ENCODE results near the gene GRID1. TPM values are rescaled to one million over a fixed set of nuclear protein-coding genes. Genes with fewer than 3 reads are reported as not detected.

The GRID1 gene
- polyA plus RNA-seq, 1 of the 3 experiments (the other 2 are of a cell fraction): 0.13 TPM

GRCh38 chr10:86399514-86399878, 32.9 kb upstream of the GRID1 start:
- Histone ChIP-seq H3K9me3 (no peaks in the 10 kb centered on the region), H3K79me2 (ENCODE audit: insufficient read depth) (no peaks in the 10 kb centered on the region), H3K4me3 (ENCODE audit: low read depth in 2 of 2, low read length in 1 of 2) (peak overlapping the region; percentile 72 to 77; a peak in 3 of 4 replicates), H3K4me1 (ENCODE audit: control insufficient read depth in 1 of 2, insufficient read depth in 2 of 2, low read depth in 1 of 2, low read length in 1 of 2) (peaks cover 0 to 16% of the 10 kb centered on the region in 2 experiments; a peak in 3 of 4 replicates), H3K27me3 (ENCODE audit: insufficient read depth) (no peaks in the 10 kb centered on the region; the same call in 1 of the 2 replicates), H2AFZ (ENCODE audit: low read depth) (peak overlapping the region; percentile 67), H3K36me3 (replicated peaks in 1 of 2; ENCODE audit: control insufficient read depth in 1 of 2, insufficient read depth in 2 of 2, low read length in 1 of 2) (no peaks in the 10 kb centered on the region), H3K4me2 (peak overlapping the region; percentile 99; the same call in 1 of the 2 replicates), H3F3A (replicated peaks; ENCODE audit: insufficient read depth) (peaks cover 9% of the 10 kb centered on the region), H3K9me2 (no peaks in the 10 kb centered on the region), H3K9ac (no peak overlapping the region), H4K20me1 (ENCODE audit: insufficient read depth) (no peaks in the 10 kb centered on the region), H3K27ac (ENCODE audit: low read depth in 2 of 2, low read length in 1 of 2) (peak overlapping the region; percentile 60 to 63; a peak in 2 of 4 replicates)
- POLR2A ChIA-PET: interaction anchor here (0.9 kb wide), 1 partner anchor 186 kb away, joined by 4 read pairs; no protein-coding TSS in a partner anchor
- no peak for DNase-seq
- TF ChIP-seq CTCF (IDR thresholded peaks at IDR 0.05) (no peak), RXRA (IDR thresholded peaks at IDR 0.05; ENCODE audit: borderline replicate concordance, low read depth) (no peak), SMC3 (IDR thresholded peaks at IDR 0.05; ENCODE audit: low read depth, low read length) (no peak), RFX5 (IDR thresholded peaks at IDR 0.05; ENCODE audit: low read length) (no peak), PBX3 (IDR thresholded peaks at IDR 0.05) (no peak), EP300 (IDR thresholded peaks at IDR 0.05; ENCODE audit: borderline replicate concordance in 1 of 2, low read depth in 1 of 2, low read length in 1 of 2) (no peak), TCF12 (IDR thresholded peaks at IDR 0.05) (no peak), CHD2 (IDR thresholded peaks at IDR 0.05; ENCODE audit: low read length, partially characterized antibody) (no peak), NFIC (IDR thresholded peaks at IDR 0.05; ENCODE audit: borderline replicate concordance) (no peak), SIN3A (IDR thresholded peaks at IDR 0.05; ENCODE audit: borderline replicate concordance, low read depth, low read length) (no peak), MEF2A (IDR thresholded peaks at IDR 0.05; ENCODE audit: borderline replicate concordance, low read depth) (no peak), POLR2AphosphoS5 (IDR thresholded peaks at IDR 0.05; ENCODE audit: low read depth, low read length) (no peak), GABPA (IDR thresholded peaks at IDR 0.05; ENCODE audit: low read depth) (no peak), NRF1 (IDR thresholded peaks at IDR 0.05; ENCODE audit: low read depth, low read length) (no peak), TEAD4 (IDR thresholded peaks at IDR 0.05; ENCODE audit: borderline replicate concordance, insufficient read depth) (no peak), USF2 (IDR thresholded peaks at IDR 0.05; ENCODE audit: borderline replicate concordance, low read depth, low read length) (no peak), GATA2 (CRISPR knock-in tag; IDR thresholded peaks at IDR 0.05) (no peak)
- CTCF ChIA-PET: interaction anchor here (0.6 to 6.4 kb wide), 33 partner anchors 8 to 553 kb away, joined by 3 to 92 read pairs (median 4); partner anchors contain the start of gene WAPL
- 60% methylated on average over 6 of the region's 9 CpGs for WGBS (ENCODE audit: low lambda C conversion rate)
